HCT116 (cell line): ENCODE data around the gene CDH1. TPM values are rescaled to one million over a fixed set of nuclear protein-coding genes. Genes with fewer than 3 reads are reported as not detected.

Experiments
- ATAC-seq: fragments of 200-7000 bp; cut with Tn5 transposase; 2 replicates; pipeline ENCODE4 v1.9.1; 2020; ENCODE audit warnings: mild to moderate bottlenecking, moderate library complexity
- BruUV-seq: library from RNA; stranded (reverse); fragments of 400-500 nt; replicated peaks from 2 replicates; lab custom pipeline; 2021; lab: Mats Ljungman, UMichigan
- CTCF ChIA-PET: fragments of 300-600 bp; sonication (Branson Sonifier 250); formaldehyde crosslinking; loops from one replicate; lab custom pipeline; 2021; ENCODE audit warnings: antibody characterized with exemption; lab: Charles Lee
- POLR2A ChIA-PET: fragments of 300-600, 350-600 bp; sonication (Branson Sonifier 250); formaldehyde crosslinking; loops from one replicate; lab custom pipeline; 2021; ENCODE audit warnings: antibody characterized with exemption; lab: Charles Lee
- RAD21 ChIA-PET, 2 experiments: fragments of 300-600 bp; sonication (Branson Sonifier 250); formaldehyde crosslinking; loops; one replicate each; lab custom pipeline; 2023; ENCODE audit warnings: low total read pairs in 2 of 2; ENCODE audit not compliant: uncharacterized antibody in 2 of 2, unreplicated experiment in 2 of 2, low non-redundant PET in 1 of 2; lab: Charles Lee
- DNase-seq: peaks from one replicate; pipeline ENCODE4 v3.0.0-alpha.2; 2010; ENCODE audit warnings: low read depth, low spot score
- H2AFZ ChIP-seq: fragments of 200-600 bp; shearing (Covaris generic), sonication (generic); 2 replicates; pipeline ENCODE4 v1.6.1; 2017; ENCODE audit warnings: low read depth, mixed run types, mixed read lengths, antibody characterized with exemption, low read length; ENCODE audit not compliant: poor library complexity, severe bottlenecking
- H3K27ac ChIP-seq: 2 replicates; pipeline ENCODE4 v1.5.1; 2012; ENCODE audit warnings: low read depth, low read length
- H3K27me3 ChIP-seq: fragments of 200-600 bp; sonication (generic); 2 replicates; pipeline ENCODE4 v1.6.1; 2016; ENCODE audit warnings: mixed run types, low read length, mixed read lengths; ENCODE audit not compliant: insufficient read depth
- H3K36me3 ChIP-seq, 2 experiments: fragments of 200-500 bp in 1 of 2; fragments of 200-600 bp in 1 of 2; sonication (Bioruptor generic) in 1 of 2; sonication (generic) in 1 of 2; 2 replicates each; pipeline versions ENCODE4 v1.5.1 to v1.6.1; 2014 to 2016; ENCODE audit warnings: low read length in 2 of 2, inconsistent platforms in 1 of 2, mixed read lengths in 1 of 2, mixed run types in 1 of 2; ENCODE audit not compliant: insufficient read depth in 2 of 2, control insufficient read depth in 1 of 2
- H3K4me1 ChIP-seq, 2 experiments: fragments of 200-600 bp in 1 of 2; sonication (generic) in 1 of 2; 2 replicates each; pipeline versions ENCODE4 v1.5.1 to v1.6.1; 2012 to 2017; ENCODE audit warnings: low read length in 2 of 2, inconsistent platforms in 1 of 2, mild to moderate bottlenecking in 1 of 2, mixed read lengths in 1 of 2, mixed run types in 1 of 2, moderate library complexity in 1 of 2; ENCODE audit not compliant: insufficient read depth in 2 of 2, control insufficient read depth in 1 of 2
- H3K4me2 ChIP-seq: fragments of 200-600 bp; sonication (generic); 2 replicates; pipeline ENCODE4 v1.6.1; 2017; ENCODE audit warnings: mixed run types, low read length, mixed read lengths
- H3K4me3 ChIP-seq, 2 experiments: fragments of 200-600 bp in 1 of 2; sonication (generic) in 1 of 2; replicated peaks in 1 of 2; 2 replicates each; pipeline ENCODE4 v1.5.1; 2011 to 2016; ENCODE audit warnings: low read length in 2 of 2, control low read depth in 1 of 2, low read depth in 1 of 2, mild to moderate bottlenecking in 1 of 2, mixed read lengths in 1 of 2, mixed run types in 1 of 2
- H3K79me2 ChIP-seq: fragments of 200-600 bp; sonication (generic); 2 replicates; pipeline ENCODE4 v1.6.1; 2017; ENCODE audit warnings: mild to moderate bottlenecking, mixed run types, low read length, moderate library complexity, mixed read lengths; ENCODE audit not compliant: insufficient read depth
- H3K9ac ChIP-seq: fragments of 200-600 bp; sonication (generic); 2 replicates; pipeline ENCODE4 v1.6.1; 2016; ENCODE audit warnings: low read length, mixed read lengths
- H3K9me2 ChIP-seq: fragments of 200-600 bp; sonication (generic), shearing (Covaris generic); 2 replicates; pipeline ENCODE4 v1.6.1; 2017; ENCODE audit warnings: mixed run types, mild to moderate bottlenecking, moderate library complexity; ENCODE audit not compliant: insufficient read depth
- H3K9me3 ChIP-seq, 2 experiments: fragments of 200-500 bp in 1 of 2; fragments of 200-600 bp in 1 of 2; sonication (Bioruptor generic) in 1 of 2; sonication (generic) in 1 of 2; 2 replicates each; pipeline ENCODE4 v1.6.1; 2014 to 2017; ENCODE audit warnings: low read length in 2 of 2, mixed read lengths in 2 of 2, inconsistent platforms in 1 of 2, low read depth in 1 of 2, mild to moderate bottlenecking in 1 of 2, mixed run types in 1 of 2, moderate library complexity in 1 of 2; ENCODE audit not compliant: control insufficient read depth in 1 of 2, insufficient read depth in 1 of 2
- H4K20me1 ChIP-seq: fragments of 200-600 bp; sonication (generic), shearing (Covaris generic); 2 replicates; pipeline ENCODE4 v1.6.1; 2017; ENCODE audit warnings: mixed run types, mild to moderate bottlenecking, moderate library complexity; ENCODE audit not compliant: insufficient read depth
- ATF3 ChIP-seq: IDR thresholded peaks from 2 replicates; pipeline ENCODE4 v1.6.1; 2012
- CEBPB ChIP-seq: IDR thresholded peaks from 2 replicates; pipeline ENCODE4 v1.6.1; 2012; ENCODE audit warnings: low read depth
- EGR1 ChIP-seq: IDR thresholded peaks from 2 replicates; pipeline ENCODE4 v1.6.1; 2012; ENCODE audit warnings: low read depth
- JUND ChIP-seq: IDR thresholded peaks from 2 replicates; pipeline ENCODE4 v1.6.1; 2012
- POLR2A ChIP-seq: IDR thresholded peaks from 2 replicates; pipeline ENCODE4 v1.7.0; 2011; ENCODE audit warnings: borderline replicate concordance; ENCODE audit not compliant: insufficient read depth, insufficient read length; ENCODE audit errors: extremely low read depth
- POLR2AphosphoS5 ChIP-seq: IDR thresholded peaks from 2 replicates; pipeline ENCODE4 v1.6.1; 2011; ENCODE audit warnings: mild to moderate bottlenecking, low read depth, low read length, moderate library complexity
- RAD21 ChIP-seq: IDR thresholded peaks from 2 replicates; pipeline ENCODE4 v1.6.1; 2012; ENCODE audit warnings: low read depth, mild to moderate bottlenecking
- SIN3A ChIP-seq: IDR thresholded peaks from 2 replicates; pipeline ENCODE4 v1.6.1; 2012; ENCODE audit warnings: low read depth
- SP1 ChIP-seq: IDR thresholded peaks from 2 replicates; pipeline ENCODE4 v1.6.1; 2012; ENCODE audit warnings: low read depth
- SRF ChIP-seq: IDR thresholded peaks from 2 replicates; pipeline ENCODE4 v1.6.1; 2012; ENCODE audit warnings: low read depth
- YY1 ChIP-seq: IDR thresholded peaks from 2 replicates; pipeline ENCODE4 v1.6.1; 2011; ENCODE audit warnings: low read length, low read depth, moderate library complexity, mild to moderate bottlenecking; ENCODE audit not compliant: insufficient replicate concordance; ENCODE audit errors: extremely low read depth
- ZBTB33 ChIP-seq: IDR thresholded peaks from 2 replicates; pipeline ENCODE4 v1.6.1; 2011; ENCODE audit warnings: mild to moderate bottlenecking, low read length, moderate library complexity; ENCODE audit not compliant: insufficient replicate concordance; ENCODE audit errors: extremely low read depth
- ZFX ChIP-seq: fragments of 450-650 bp; IDR thresholded peaks from 2 replicates; pipeline ENCODE4 v1.6.1; 2017
- intact Hi-C: fragments of 100-400 bp; cut with micrococcal nuclease; formaldehyde crosslinking; loops from 2 replicates; pipeline ENCODE4 v1.10.0; 2022
- total RNA-seq: library from RNA; stranded (reverse); gene quantifications from one replicate; pipeline ENCODE4 v1.2.1, GENCODE V29; 2021; ENCODE audit not compliant: unreplicated experiment

Gene CDH1
- total RNA-seq, 1 experiment from 2014 or later: 73.2 TPM

- TF ChIP-seq EGR1 (no peak), SRF (no peak), ATF3 (no peak)
- no peak for DNase-seq
- no peaks in the 10 kb centered on the region for H3K9me3 ChIP-seq
- no peak for ATAC-seq
- H3K9ac ChIP-seq: no peak overlapping the region
- no peaks in the 10 kb centered on the region for H3K36me3 ChIP-seq
- RAD21 ChIA-PET: no interaction called here
- H3K27ac ChIP-seq: no peak overlapping the region
- H4K20me1 ChIP-seq: no peaks in the 10 kb centered on the region
- H3K79me2 ChIP-seq: no peaks in the 10 kb centered on the region; the same call in 1 of the 2 replicates
- intact Hi-C loops: no loop called here
- H3K4me1 ChIP-seq: no peaks in the 10 kb centered on the region
- POLR2A ChIA-PET: no interaction called here
- H3K4me2 ChIP-seq: no peak overlapping the region
- H3K9me2 ChIP-seq: no peaks in the 10 kb centered on the region
- no peak overlapping the region for H3K4me3 ChIP-seq
- CTCF ChIA-PET: no interaction called here
- H2AFZ ChIP-seq: no peak overlapping the region
- BruUV-seq: no TSS peak
- H3K27me3 ChIP-seq: no peaks in the 10 kb centered on the region
These were observed 33.6 kb downstream of the CDH1 start for GRCh38 chr16:68770671-68771070.

- ChIA-PET CTCF (no interaction called here), RAD21 (no interaction called here), POLR2A (no interaction called here)
- H3K9me3 ChIP-seq: no peaks in the 10 kb centered on the region
- intact Hi-C loops: no loop called here
- ATAC-seq: no peak
- no peaks in the 10 kb centered on the region for H3K27me3 ChIP-seq
- H3K4me3 ChIP-seq: no peak overlapping the region
- H2AFZ ChIP-seq: no peak overlapping the region
- no peak overlapping the region for H3K4me2 ChIP-seq
- H3K27ac ChIP-seq: no peak overlapping the region
- H3K9me2 ChIP-seq: no peaks in the 10 kb centered on the region
- no peak overlapping the region for H3K9ac ChIP-seq
- TF ChIP-seq SIN3A: no peak
- TF ChIP-seq SP1: no peak
- TF ChIP-seq EGR1: no peak
- no peak for TF ChIP-seq POLR2AphosphoS5
- TF ChIP-seq CEBPB: no peak
- no peak for TF ChIP-seq YY1
- no peak for TF ChIP-seq RAD21
- TF ChIP-seq POLR2A: no peak
- no peak for TF ChIP-seq JUND
- TF ChIP-seq ZFX: no peak
- TF ChIP-seq ZBTB33: no peak
- BruUV-seq: no TSS peak
- H4K20me1 ChIP-seq: no peaks in the 10 kb centered on the region
- H3K79me2 ChIP-seq: no peaks in the 10 kb centered on the region; the same call in 1 of the 2 replicates
- H3K36me3 ChIP-seq: no peaks in the 10 kb centered on the region
- H3K4me1 ChIP-seq: no peaks in the 10 kb centered on the region
- no peak for DNase-seq
These were observed 35.1 kb downstream of the CDH1 start for GRCh38 chr16:68772030-68772681.
